K562 (cell line): ENCODE measurements around the gene TFAP2E. TPM values are rescaled to one million over a fixed set of nuclear protein-coding genes. Genes with fewer than 3 reads are reported as not detected.
A peak's percentile ranks its signal among the peaks of the same experiment; 100 is the strongest.

Experiments used
- ASH1L ChIP-seq: fragments of 450-650 bp; IDR thresholded peaks from 2 replicates; pipeline ENCODE4 v1.6.1; 2018; ENCODE audit warnings: borderline replicate concordance, mild to moderate bottlenecking, low read depth; ENCODE audit not compliant: partially characterized antibody
- ATF4 ChIP-seq: fragments of 450-650 bp; formaldehyde crosslinking; IDR thresholded peaks from 2 replicates; pipeline ENCODE4 v1.4.0; 2022; ENCODE audit warnings: mild to moderate bottlenecking, moderate library complexity
- DLX4 ChIP-seq: fragments of 250-450 bp; sonication (Bioruptor Pico); IDR thresholded peaks from 2 replicates; pipeline ENCODE4 v1.6.1; 2021; ENCODE audit warnings: mild to moderate bottlenecking
- EZH2 ChIP-seq: IDR thresholded peaks from 2 replicates; pipeline ENCODE4 v1.6.1; 2012; ENCODE audit warnings: low read depth, mild to moderate bottlenecking, inconsistent platforms, low read length, borderline replicate concordance
- GMEB1 ChIP-seq: fragments of 250-450 bp; sonication (Bioruptor Pico); IDR thresholded peaks from 2 replicates; pipeline ENCODE4 v1.4.0; 2020; ENCODE audit warnings: mild to moderate bottlenecking
- HDAC1 ChIP-seq, 2 experiments: fragments of 450-650 bp; IDR thresholded peaks; 2 replicates each; pipeline ENCODE4 v1.6.1; 2016 to 2017; ENCODE audit warnings: inconsistent platforms in 1 of 2, mild to moderate bottlenecking in 1 of 2, moderate library complexity in 1 of 2
- KLF16 ChIP-seq: IDR thresholded peaks from 2 replicates; pipeline ENCODE4 v1.6.1; 2016; ENCODE audit warnings: antibody characterized with exemption
- MTA3 ChIP-seq: fragments of 450-650 bp; formaldehyde crosslinking; IDR thresholded peaks from 2 replicates; pipeline ENCODE4 v1.6.1; 2017; ENCODE audit warnings: mild to moderate bottlenecking, borderline replicate concordance
- NCOA4 ChIP-seq: fragments of 450-650 bp; IDR thresholded peaks from 2 replicates; pipeline ENCODE4 v1.6.1; 2018; ENCODE audit warnings: mild to moderate bottlenecking; ENCODE audit not compliant: partially characterized antibody
- SMARCA5 ChIP-seq: fragments of 450-650 bp; IDR thresholded peaks from 2 replicates; pipeline ENCODE4 v1.6.1; 2016
- SMC3 ChIP-seq: conservative IDR thresholded peaks from 2 replicates; pipeline ENCODE4 v1.6.1; 2011; ENCODE audit warnings: low read depth, low read length, improper control_type of control experiment; ENCODE audit not compliant: insufficient read depth
- SNIP1 ChIP-seq: fragments of 450-650 bp; IDR thresholded peaks from 2 replicates; pipeline ENCODE4 v1.7.1; 2017; ENCODE audit warnings: low read depth, mild to moderate bottlenecking
- TBL1XR1 ChIP-seq, 2 experiments: IDR thresholded peaks; 2 replicates each; pipeline ENCODE4 v1.6.1; 2012; ENCODE audit warnings: improper control_type of control experiment in 2 of 2, low read length in 2 of 2, mild to moderate bottlenecking in 1 of 2
- TCF7L2 ChIP-seq: fragments of 150-350 bp; IDR thresholded peaks from 2 replicates; pipeline ENCODE4 v1.6.1; 2016; ENCODE audit warnings: low read depth, mild to moderate bottlenecking, low read length, moderate library complexity
- THAP12 ChIP-seq: fragments of 250-450 bp; sonication (Bioruptor Pico); IDR thresholded peaks from 2 replicates; pipeline ENCODE4 v1.9.0; 2021; ENCODE audit warnings: mild to moderate bottlenecking, inconsistent platforms
- ZBTB17 ChIP-seq: fragments of 450-650 bp; formaldehyde crosslinking; IDR thresholded peaks from 2 replicates; pipeline ENCODE4 v1.4.0; 2020; ENCODE audit warnings: mild to moderate bottlenecking
- ZFP30 ChIP-seq: fragments of 250-450 bp; sonication (Bioruptor Pico); IDR thresholded peaks from 2 replicates; pipeline ENCODE4 v1.8.0; 2022; ENCODE audit warnings: moderate library complexity, mild to moderate bottlenecking, inconsistent platforms, borderline replicate concordance
- ZNF174 ChIP-seq: fragments of 250-450 bp; sonication (Bioruptor Pico); IDR thresholded peaks from 2 replicates; pipeline ENCODE4 v1.4.0; 2020; ENCODE audit warnings: mild to moderate bottlenecking
- ZNF253 ChIP-seq: fragments of 250-450 bp; sonication (Bioruptor Pico); conservative IDR thresholded peaks from 2 replicates; pipeline ENCODE4 v1.6.1; 2021; ENCODE audit warnings: mild to moderate bottlenecking
- ZNF431 ChIP-seq: sonication (generic); formaldehyde crosslinking; IDR thresholded peaks from 2 replicates; pipeline ENCODE4 v1.8.0; 2022; ENCODE audit warnings: mild to moderate bottlenecking, missing genetic modification reagents
- ZNF551 ChIP-seq: fragments of 250-450 bp; sonication (Bioruptor Pico); IDR thresholded peaks from 2 replicates; pipeline ENCODE4 v1.5.0; 2021; ENCODE audit warnings: mild to moderate bottlenecking, moderate library complexity
- polyA plus RNA-seq, 8 experiments: library from polyadenylated mRNA; depleted of rRNA in 4 of 8; stranded (reverse) in 5 of 8; unstranded in 3 of 8; fragments of >200 nt; fragmentation: Nextera tagmentation in 2 of 8; fragmentation: Illumina TruSeq in 1 of 8; extraction: Ambion mirVana in 2 of 8; extraction: Trizol in 1 of 8; gene quantifications; 2 replicates each; pipeline versions ENCODE4 v1.2.1 to v1.2.3, GENCODE V29; 2011 to 2014; ENCODE audit warnings: inconsistent platforms in 1 of 8, missing spikeins in 1 of 8
- total RNA-seq, 7 experiments: library from RNA; depleted of rRNA in 6 of 7; stranded (reverse); fragments of >200 nt in 6 of 7; fragmentation: Illumina TruSeq in 2 of 7; extraction: Trizol in 2 of 7; gene quantifications; 2 replicates each; pipeline versions ENCODE4 v1.2.1 to v1.2.3, GENCODE V29; 2011 to 2021; ENCODE audit warnings: low replicate concordance in 1 of 7

Gene TFAP2E
- total and polyA plus RNA-seq, 9 of the 15 experiments (the other 6 are each of a cell fraction or from before 2014, with no cell fraction given): 0.03 to 0.11 (median 0.07) TPM; not detected in 4

- TF ChIP-seq ZNF174 (no peak), HDAC1 (IDR thresholded peaks at IDR 0.05) (peak in 1 of 2 experiments; percentile 91; a peak in 2 of 4 replicates), KLF16 (peak; percentile 76), ZBTB17 (CRISPR knock-in tag) (peak; percentile 91), ATF4 (CRISPR knock-in tag) (no peak), ZNF551 (CRISPR knock-in tag) (no peak), MTA3 (peak; percentile 88; the same call in 1 of the 2 replicates), GMEB1 (CRISPR knock-in tag) (peak; percentile 24; the same call in 1 of the 2 replicates), SNIP1 (no peak), DLX4 (CRISPR knock-in tag) (no peak), ASH1L (no peak), SMARCA5 (no peak), NCOA4 (no peak), TCF7L2 (no peak), SMC3 (0 out of 2 replicates have a peak, but pooled peaks have one; percentile 18), THAP12 (CRISPR knock-in tag) (peak; percentile 92), TBL1XR1 (IDR thresholded peaks at IDR 0.05; ENCODE audit: low read length in 2 of 2) (peak; percentile 62 to 92; a peak in 3 of 4 replicates), EZH2 (no peak), ZFP30 (CRISPR knock-in tag) (no peak), ZNF253 (CRISPR knock-in tag) (no peak), ZNF431 (CRISPR knock-in tag) (no peak)
These were observed 68.2 kb downstream of the TFAP2E start, which contains the start of gene PSMB2 (continued) for GRCh38 chr1:35641233-35641866.
